Neural crest cell (in vitro differentiated cells): ENCODE measurements around the gene HACE1. TPM values are rescaled to one million over a fixed set of nuclear protein-coding genes. Genes with fewer than 3 reads are reported as not detected.

Experiments
- DNase-seq: peaks from one replicate; pipeline ENCODE4 v3.0.0; 2021; ENCODE audit warnings: low read depth, mixed read lengths, low spot score
- H3K27ac Mint-ChIP-seq: one replicate; pipeline ENCODE4 v1.8.0; 2021; ENCODE audit warnings: mild to moderate bottlenecking, mixed read lengths; ENCODE audit not compliant: unreplicated experiment
- H3K27me3 Mint-ChIP-seq: 2 replicates; pipeline ENCODE4 v1.8.0; 2021; ENCODE audit warnings: low read depth, mild to moderate bottlenecking, mixed read lengths
- H3K36me3 Mint-ChIP-seq: 2 replicates; pipeline ENCODE4 v1.8.0; 2021; ENCODE audit warnings: low read depth, mild to moderate bottlenecking, mixed read lengths
- H3K4me1 Mint-ChIP-seq: 2 replicates; pipeline ENCODE4 v1.8.0; 2021; ENCODE audit warnings: mixed read lengths
- H3K4me3 Mint-ChIP-seq: one replicate; pipeline ENCODE4 v1.8.0; 2021; ENCODE audit warnings: mild to moderate bottlenecking, mixed read lengths
- H3K9me3 Mint-ChIP-seq: 2 replicates; pipeline ENCODE4 v1.8.0; 2021; ENCODE audit warnings: mixed read lengths
- total RNA-seq: library from RNA; stranded (reverse); gene quantifications from 2 replicates; pipeline ENCODE4 v1.2.1, GENCODE V29; 2021
- TF ChIP-seq, protein P1 (sequence below): fragments of 200-600 bp; sonication (generic); conservative IDR thresholded peaks from 2 replicates; pipeline ENCODE4 v1.5.0; 2021; ENCODE audit warnings: antibody characterized with exemption, mild to moderate bottlenecking

The HACE1 gene
- total RNA-seq, 1 donor from 2014 or later = 23.9 TPM

DNA sequence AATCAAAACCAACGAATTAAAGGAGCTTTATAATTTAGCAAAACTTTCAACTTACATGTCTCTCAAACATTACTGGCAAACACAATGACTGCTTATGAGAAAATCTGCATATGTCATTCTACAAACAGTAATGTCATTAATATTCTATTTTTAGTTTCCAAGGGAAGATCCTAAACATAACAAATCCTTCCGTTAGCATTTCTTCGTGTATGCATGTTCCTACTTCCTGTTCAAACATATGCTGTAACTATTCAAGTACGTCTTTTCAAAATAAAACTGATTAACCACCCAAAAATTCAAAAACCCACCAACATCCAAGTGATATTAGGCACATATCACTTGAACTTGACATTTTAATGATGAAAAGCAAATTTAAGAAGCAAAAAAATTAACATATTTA, 131.3 kb downstream of the HACE1 start:
- TF ChIP-seq, protein P1, sequence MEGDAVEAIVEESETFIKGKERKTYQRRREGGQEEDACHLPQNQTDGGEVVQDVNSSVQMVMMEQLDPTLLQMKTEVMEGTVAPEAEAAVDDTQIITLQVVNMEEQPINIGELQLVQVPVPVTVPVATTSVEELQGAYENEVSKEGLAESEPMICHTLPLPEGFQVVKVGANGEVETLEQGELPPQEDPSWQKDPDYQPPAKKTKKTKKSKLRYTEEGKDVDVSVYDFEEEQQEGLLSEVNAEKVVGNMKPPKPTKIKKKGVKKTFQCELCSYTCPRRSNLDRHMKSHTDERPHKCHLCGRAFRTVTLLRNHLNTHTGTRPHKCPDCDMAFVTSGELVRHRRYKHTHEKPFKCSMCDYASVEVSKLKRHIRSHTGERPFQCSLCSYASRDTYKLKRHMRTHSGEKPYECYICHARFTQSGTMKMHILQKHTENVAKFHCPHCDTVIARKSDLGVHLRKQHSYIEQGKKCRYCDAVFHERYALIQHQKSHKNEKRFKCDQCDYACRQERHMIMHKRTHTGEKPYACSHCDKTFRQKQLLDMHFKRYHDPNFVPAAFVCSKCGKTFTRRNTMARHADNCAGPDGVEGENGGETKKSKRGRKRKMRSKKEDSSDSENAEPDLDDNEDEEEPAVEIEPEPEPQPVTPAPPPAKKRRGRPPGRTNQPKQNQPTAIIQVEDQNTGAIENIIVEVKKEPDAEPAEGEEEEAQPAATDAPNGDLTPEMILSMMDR = no peak
- peaks cover 4% of the 10 kb centered on the region for H3K4me1 Mint-ChIP-seq
- H3K27me3 Mint-ChIP-seq = no peaks in the 10 kb centered on the region
- peaks cover 12% of the 10 kb centered on the region for H3K36me3 Mint-ChIP-seq
- H3K9me3 Mint-ChIP-seq = peaks cover 3% of the 10 kb centered on the region
- no peak overlapping the region for H3K4me3 Mint-ChIP-seq
- no peak for DNase-seq
- no peak overlapping the region for H3K27ac Mint-ChIP-seq

GRCh38 chr6:104718672-104719071, 141.0 kb downstream of the HACE1 start:
- no peak overlapping the region for H3K27ac Mint-ChIP-seq
- TF ChIP-seq, protein P1 = no peak
- H3K4me3 Mint-ChIP-seq = no peak overlapping the region
- no peak for DNase-seq
- H3K27me3 Mint-ChIP-seq = no peaks in the 10 kb centered on the region
- H3K4me1 Mint-ChIP-seq = no peaks in the 10 kb centered on the region
- peaks cover 16% of the 10 kb centered on the region for H3K36me3 Mint-ChIP-seq
- H3K9me3 Mint-ChIP-seq = no peaks in the 10 kb centered on the region

DNA sequence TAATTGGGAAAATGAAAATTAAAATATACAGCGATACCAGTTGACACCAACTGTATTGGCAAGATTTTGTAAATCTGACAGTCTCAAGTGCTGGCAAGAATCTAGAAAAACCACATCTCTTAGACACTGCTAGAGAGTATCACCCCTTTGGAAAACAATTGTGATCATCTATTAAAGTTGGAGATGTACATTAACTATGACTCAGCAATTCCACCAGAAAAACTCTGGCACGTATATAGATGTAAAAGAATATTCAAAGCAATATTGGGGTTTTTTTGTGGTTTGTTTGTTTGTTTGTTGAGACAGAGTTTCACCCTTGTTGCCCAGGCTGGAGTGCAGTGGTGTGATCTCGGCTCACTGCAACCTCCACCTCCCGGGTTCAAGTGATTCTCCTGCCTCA, 142.9 kb downstream of the HACE1 start:
- H3K36me3 Mint-ChIP-seq = peaks cover 13% of the 10 kb centered on the region
- no peak overlapping the region for H3K4me3 Mint-ChIP-seq
- no peaks in the 10 kb centered on the region for H3K9me3 Mint-ChIP-seq
- H3K27me3 Mint-ChIP-seq = no peaks in the 10 kb centered on the region
- TF ChIP-seq, protein P1 = no peak
- no peak for DNase-seq
- no peaks in the 10 kb centered on the region for H3K4me1 Mint-ChIP-seq
- H3K27ac Mint-ChIP-seq = no peak overlapping the region

DNA sequence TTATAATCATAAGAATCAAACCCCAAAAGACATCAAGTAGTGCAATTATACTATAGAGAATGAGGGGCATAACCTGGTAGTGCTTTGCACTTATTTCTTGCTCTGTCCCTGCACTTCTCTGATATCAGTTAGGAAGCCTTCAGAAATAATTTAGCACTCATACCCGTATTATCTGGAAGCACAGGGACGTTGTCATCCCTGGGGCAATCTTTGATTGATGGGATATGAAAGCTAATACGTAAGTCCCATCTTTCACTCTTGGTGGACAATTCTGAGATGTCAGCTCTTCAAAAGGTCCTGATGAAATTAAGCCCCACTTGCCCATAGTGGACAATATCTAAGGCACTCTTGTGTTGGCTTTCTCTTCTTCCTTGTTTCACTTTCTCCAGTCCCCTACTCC, 144.9 kb downstream of the HACE1 start:
- H3K4me1 Mint-ChIP-seq = no peaks in the 10 kb centered on the region
- TF ChIP-seq, protein P1 = no peak
- no peak overlapping the region for H3K27ac Mint-ChIP-seq
- H3K36me3 Mint-ChIP-seq = peaks cover 8% of the 10 kb centered on the region
- no peak overlapping the region for H3K4me3 Mint-ChIP-seq
- DNase-seq = no peak
- H3K27me3 Mint-ChIP-seq = no peaks in the 10 kb centered on the region
- H3K9me3 Mint-ChIP-seq = no peaks in the 10 kb centered on the region

- H3K27ac Mint-ChIP-seq = no peak overlapping the region
- no peak for DNase-seq
- no peak overlapping the region for H3K4me3 Mint-ChIP-seq
- peaks cover 3% of the 10 kb centered on the region for H3K9me3 Mint-ChIP-seq
- TF ChIP-seq, protein P1 = no peak
- peaks cover 13% of the 10 kb centered on the region for H3K36me3 Mint-ChIP-seq
- no peaks in the 10 kb centered on the region for H3K27me3 Mint-ChIP-seq
- no peaks in the 10 kb centered on the region for H3K4me1 Mint-ChIP-seq
Measured at GRCh38 chr6:104713982-104714381, 145.7 kb downstream of the HACE1 start.

- Mint-ChIP-seq H3K4me3 (no peak overlapping the region), H3K4me1 (no peaks in the 10 kb centered on the region), H3K27me3 (no peaks in the 10 kb centered on the region), H3K36me3 (peaks cover 15% of the 10 kb centered on the region), H3K27ac (no peak overlapping the region), H3K9me3 (peaks cover 3% of the 10 kb centered on the region)
- DNase-seq = no peak
- TF ChIP-seq, protein P1 = no peak
Measured at GRCh38 chr6:104711371-104711770, 148.3 kb downstream of the HACE1 start.
